Measurements from ENCODE around the gene CCNB3.
A peak's percentile ranks its signal among the peaks of the same experiment; 100 is the strongest.
"Not testable (repeated sequence)": the region's sequence is repeated elsewhere in the genome, so short reads cannot be mapped to it uniquely, and the experiment has no call there.

CCNB3 gene, protein sequence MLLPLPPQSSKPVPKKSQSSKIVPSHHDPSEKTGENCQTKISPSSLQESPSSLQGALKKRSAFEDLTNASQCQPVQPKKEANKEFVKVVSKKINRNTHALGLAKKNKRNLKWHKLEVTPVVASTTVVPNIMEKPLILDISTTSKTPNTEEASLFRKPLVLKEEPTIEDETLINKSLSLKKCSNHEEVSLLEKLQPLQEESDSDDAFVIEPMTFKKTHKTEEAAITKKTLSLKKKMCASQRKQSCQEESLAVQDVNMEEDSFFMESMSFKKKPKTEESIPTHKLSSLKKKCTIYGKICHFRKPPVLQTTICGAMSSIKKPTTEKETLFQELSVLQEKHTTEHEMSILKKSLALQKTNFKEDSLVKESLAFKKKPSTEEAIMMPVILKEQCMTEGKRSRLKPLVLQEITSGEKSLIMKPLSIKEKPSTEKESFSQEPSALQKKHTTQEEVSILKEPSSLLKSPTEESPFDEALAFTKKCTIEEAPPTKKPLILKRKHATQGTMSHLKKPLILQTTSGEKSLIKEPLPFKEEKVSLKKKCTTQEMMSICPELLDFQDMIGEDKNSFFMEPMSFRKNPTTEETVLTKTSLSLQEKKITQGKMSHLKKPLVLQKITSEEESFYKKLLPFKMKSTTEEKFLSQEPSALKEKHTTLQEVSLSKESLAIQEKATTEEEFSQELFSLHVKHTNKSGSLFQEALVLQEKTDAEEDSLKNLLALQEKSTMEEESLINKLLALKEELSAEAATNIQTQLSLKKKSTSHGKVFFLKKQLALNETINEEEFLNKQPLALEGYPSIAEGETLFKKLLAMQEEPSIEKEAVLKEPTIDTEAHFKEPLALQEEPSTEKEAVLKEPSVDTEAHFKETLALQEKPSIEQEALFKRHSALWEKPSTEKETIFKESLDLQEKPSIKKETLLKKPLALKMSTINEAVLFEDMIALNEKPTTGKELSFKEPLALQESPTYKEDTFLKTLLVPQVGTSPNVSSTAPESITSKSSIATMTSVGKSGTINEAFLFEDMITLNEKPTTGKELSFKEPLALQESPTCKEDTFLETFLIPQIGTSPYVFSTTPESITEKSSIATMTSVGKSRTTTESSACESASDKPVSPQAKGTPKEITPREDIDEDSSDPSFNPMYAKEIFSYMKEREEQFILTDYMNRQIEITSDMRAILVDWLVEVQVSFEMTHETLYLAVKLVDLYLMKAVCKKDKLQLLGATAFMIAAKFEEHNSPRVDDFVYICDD (N-terminal part only)

DNA sequence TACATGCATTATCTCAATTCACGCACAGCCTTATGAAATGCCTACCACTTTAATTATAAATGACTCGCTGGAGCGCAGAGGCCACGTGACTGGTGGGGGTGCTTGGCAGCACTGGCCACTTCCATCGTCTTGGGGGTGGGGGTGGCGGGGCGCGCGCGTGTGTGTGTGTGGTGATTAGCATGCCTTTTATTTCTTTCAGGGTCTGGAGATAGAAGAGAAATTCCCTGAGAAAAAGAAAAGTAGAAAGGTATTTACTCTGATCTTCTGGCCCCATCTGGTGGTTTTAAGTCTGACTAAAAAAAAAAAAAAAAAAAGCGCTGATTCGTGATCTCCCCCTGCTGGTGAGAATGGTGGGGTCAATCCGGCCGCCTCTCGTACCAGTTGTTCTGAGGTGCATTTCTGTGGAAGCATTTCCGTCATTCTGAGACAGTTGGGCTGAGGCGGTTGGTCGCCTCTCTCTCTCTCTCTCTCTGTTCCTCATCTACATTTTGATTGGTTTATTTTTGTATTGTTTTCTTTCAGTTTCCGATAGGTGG, at the start of gene CCNB3:
CCNB3 (plus strand) TSS at position 402 of the 536 bp plus-strand sequence. CDS start 80,399 bp downstream, outside the sequence.
- DNase-seq: peak; percentile 37

DNA sequence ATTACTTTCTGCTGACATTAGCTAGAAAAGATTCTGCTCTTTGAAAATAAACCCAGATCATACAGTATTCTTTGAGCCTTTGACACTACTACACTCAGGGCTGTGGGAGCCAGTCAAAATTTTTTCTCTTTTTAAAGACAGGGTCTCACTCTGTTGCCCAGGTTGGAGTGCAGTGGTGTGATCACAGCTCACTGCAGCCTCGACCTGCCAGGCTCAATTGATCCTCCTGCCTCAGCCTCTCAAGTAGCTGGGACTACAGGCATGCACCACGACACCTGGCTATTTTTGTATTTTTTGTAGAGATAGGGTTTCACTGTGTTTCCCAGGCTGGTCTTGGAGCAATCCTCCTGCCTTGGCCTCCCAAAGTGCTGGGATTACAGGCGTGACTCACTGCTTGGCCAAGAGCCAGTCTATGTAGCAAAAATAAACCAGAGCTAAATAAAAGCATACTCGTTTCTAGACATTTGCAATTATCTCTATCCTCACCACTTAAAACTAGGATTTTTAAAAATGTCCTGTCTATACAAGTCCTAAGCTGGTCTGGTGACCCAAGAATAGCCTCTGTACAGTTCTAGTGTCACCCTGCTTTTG, 46.9 kb upstream of the CCNB3 start:
- DNase-seq: no peak

DNA sequence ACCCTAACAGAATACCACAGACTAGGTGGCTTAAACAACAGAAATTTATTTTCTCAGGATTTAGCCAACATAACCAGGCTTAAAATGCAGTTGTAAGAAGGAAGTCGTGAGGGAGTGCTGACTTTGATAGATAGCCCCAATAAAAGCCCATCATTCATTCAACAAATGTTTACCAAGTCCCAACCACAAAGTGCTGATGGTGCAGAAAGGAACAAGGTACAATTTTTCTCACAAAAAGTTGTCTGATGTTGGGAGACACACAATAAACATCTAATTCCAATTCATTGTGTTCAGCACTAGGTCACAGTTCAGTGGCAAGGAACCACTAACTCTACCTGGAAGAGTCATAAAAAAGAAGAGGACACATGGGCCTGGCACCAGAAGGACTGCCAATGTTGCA, 46.0 kb upstream of the CCNB3 start:
- no peak for DNase-seq

DNA sequence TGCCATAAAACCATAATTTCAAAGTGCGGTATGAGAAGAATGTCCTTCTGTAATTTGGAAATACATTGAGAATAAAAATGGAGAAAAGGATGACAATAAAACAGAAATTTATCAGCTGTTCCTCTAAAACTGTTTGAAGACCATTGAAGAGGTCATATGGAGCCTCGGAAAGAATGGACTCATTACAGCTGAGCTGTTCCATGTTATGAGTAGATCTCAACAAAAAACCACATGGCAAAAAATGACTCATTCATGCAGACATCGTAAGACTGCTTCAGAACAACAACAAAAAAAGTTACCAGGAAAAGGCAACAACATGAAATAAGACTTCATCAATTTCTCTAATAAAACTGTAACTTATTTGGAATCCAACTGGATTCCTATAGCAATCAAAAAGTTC, 43.4 kb upstream of the CCNB3 start:
- no peak for DNase-seq

DNA sequence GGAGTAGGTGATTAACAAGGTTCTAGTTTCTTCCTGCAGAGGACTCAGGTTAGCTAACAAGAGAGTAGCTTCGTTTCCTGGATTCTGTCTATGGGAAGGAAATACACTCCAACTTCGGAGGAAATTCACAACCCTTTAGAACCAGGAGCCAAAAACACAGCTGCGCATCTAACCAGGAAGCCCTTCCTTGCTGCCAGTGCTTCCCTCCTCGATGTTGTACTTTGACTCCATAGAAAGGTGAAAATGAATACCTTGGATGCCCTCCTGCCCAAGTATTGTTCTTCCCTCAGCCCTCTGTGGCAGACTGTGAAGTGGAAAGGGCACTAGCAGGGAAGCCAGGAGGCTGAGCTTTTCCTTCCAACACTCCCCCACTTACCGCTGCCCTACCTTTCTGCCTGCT, 38.8 kb upstream of the CCNB3 start:
- no peak for DNase-seq

DNA sequence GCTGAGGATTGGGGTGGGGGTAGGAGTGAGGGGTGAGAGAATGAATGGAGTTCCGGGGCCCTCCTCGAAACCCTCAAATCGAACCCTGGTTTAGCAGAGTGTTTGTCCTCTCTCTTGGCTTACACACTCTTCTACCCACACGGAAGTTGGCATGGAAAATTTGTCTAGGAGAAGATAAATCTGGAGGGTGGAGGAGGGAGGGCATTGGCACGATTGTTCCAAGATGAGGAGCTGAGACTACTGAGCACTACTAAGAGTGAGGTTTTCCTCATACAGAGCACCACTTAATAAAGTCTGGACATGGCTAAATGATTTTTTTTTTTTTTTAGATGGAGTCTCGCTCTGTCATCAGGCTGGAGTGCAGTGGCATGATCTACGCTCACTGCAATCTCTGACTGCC, 37.2 kb upstream of the CCNB3 start:
- no peak for DNase-seq

DNA sequence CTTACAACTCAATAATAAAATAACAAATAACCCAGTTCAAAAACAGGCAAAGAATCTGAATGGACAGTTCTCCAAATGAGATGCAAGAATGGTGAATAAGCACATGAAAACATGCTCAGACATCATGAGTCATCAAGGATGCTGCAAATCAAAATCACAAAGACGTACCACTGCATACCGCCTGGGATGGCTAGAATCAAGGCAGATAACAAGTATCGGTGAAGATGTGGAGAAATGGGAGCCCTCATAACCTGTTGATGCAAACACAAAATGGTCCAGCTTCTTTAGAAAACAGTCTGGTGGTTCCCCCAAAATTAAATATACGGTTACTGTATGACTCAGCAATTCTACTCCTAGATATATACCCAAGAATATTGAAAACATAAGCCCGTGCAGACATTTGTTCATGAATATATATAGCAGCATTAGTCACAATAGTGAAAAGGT, 36.3 kb upstream of the CCNB3 start:
- no peak for DNase-seq

DNA sequence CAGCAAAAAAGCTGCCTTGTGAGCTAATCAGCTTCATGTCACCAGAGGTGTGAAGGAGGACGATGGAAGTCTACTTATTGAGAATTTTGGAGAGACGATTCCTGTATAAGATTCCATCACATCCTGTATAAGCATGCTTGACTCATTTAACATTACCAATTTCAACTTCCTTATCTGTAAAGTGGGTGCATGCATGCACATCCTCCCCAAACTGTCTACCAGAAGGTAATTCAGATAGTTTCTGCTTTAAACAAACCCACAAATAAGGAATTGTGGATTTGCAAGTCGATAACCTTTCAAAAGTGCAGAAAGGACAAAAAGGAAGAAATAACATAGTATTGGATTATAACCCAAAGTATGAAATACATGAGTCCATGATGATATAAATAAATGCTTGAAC, 34.8 kb upstream of the CCNB3 start:
- no peak for DNase-seq

DNA sequence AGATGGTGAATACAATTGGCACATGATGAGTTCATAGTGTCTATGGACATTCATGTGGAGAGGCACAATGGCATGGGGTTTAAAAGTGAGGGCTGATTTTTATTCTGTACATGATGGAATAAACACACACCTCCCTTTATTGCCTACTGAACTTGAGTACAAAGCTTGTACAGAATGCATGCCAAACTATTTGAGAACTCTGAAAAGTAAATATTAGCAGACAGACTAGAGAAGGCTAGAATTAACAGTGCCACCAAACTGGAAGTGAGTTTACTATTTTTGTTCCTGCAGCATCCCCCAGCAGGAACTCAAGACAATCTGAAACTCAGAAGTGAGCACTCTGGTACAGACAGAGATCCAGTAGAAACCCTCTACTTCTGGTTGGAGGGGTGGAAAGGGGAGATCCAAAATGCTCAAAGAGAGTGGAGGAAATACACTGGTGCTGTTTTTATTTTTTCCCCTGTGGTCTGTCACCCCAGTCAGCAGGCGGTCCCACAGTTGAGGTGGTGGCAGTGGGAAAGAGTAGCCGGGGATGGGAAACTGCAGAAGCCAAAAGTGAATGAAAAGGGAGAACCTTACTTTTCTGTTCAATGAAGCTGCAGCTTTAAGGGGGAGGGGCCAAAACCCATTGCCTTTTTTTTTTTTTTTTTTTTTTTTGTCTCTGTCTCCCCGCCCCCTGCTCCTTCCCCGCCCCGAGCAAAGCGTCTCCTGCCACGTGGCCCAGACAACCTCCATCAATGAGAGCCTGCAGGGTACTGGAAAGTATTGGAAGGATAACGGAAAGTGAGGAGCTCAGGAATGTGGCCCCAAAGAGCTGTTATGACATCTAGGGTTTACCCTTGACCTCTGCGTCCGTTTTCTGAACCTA, 24.3 kb upstream of the CCNB3 start:
- DNase-seq: no peak

DNA sequence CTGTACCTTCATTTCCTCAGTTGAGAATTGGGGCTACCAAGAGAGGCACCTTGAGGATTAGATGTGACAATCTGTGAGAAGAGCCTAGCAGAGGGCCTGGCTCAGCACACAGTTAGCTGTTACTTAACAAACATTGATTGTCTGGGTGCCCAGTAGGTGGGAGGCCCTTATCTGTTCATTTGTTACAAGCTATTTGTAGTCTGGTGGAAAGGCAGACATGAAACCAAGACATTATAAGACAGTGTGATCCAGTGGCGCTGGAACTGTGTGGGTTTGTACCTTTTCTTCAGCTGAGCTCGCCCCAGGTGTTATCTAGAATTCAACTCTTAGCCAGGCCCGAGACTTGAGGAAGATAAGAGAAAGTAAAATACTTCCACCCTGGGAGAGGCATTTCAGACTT, 20.7 kb upstream of the CCNB3 start:
- no peak for DNase-seq

DNA sequence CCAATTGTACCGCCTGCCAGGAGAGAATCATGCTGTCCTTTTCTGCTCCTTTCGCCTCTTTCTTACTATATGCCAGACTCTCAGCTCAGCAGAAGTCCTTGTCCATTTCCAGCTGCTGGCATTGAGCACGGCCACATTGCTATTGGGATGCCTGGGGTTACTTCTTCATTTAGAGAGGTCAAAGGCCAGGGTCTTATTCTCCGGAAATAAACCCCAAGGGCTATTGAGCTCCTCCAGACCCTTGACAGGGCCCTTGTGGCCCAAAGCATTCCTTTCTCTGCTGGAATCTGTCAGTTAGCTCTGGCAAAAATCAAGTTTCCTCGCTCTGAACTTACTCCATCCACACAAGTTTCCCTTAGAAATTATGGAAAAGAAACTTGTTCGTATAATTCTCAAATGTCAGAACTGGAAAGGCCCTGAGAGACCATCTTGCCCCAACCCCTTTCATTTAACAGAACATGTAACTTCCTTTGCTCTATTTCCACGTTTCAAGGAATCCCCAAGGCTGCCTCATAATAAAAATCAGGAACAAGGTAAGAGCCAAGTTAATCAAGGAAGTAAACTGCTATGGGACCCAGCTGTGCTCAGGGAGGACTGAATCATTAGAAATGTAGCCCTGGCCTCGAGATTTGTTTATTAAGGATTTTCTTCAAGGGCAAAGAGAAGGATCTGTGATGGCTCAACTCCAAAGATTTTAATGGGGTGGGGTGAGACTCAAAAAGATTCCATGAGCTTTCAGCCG, 15.5 kb upstream of the CCNB3 start:
- no peak for DNase-seq

DNA sequence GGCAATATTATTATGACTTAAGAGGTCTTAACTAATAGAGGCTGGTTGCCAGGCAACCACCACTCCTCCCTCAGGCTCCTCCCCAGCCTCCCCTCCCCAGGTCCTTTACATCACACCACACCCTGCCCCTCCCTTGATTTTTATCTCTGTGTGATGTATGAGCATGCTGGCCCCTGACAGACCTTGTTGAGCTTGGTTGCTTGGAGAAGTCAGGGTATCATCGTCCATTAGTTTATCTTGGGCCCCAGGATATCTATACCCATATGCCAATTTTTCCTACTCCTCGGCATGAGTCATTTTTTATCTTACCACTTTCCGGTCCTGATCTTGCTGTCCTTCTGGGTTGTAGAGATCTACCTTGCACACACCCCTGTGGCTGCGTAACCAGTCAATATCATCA, 6.2 kb upstream of the CCNB3 start:
- DNase-seq: no peak

DNA sequence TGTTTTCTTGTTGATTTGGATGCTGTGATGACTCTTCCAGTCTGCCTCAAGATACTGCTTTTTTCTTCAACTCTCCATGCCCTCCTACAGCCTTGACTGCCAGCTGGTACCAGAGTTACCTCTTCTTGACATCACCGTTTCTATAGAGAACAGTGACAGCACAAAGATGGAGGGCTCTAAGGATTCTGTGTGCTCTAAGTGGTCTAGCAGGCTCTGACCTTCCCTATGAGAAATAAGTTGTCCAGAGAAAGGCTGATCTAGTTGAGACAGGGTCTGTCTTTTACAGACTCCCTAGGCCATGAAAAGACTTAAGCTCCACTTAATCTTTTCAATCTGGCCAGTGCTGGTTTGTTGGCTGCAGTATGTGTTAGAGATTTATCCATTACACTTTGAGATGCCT, 3.7 kb upstream of the CCNB3 start, which contains the start of gene AKAP4:
AKAP4 (minus strand) TSS at position 101 of the 400 bp plus-strand sequence. CDS start 118 bp downstream, outside the sequence.
- no peak for DNase-seq

DNA sequence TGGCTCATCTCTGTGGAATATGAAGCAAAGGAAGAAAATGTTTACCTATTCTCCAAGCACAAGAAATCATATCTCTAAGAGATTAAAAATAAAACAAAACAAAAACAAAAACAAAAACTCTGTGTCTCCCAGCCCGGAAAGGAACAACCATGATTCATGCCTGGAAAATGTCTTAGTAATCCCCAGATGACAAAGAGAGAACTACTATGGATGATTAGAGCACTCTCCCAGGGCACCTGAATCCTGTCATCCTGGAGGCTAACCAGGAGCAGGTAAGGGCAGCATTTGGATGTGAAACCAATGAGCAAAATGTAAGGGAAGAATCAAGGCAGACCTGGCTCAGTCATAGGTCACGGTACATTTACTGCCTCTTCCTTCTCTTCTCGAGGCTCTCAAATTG, 2.0 kb upstream of the CCNB3 start:
- DNase-seq: no peak

DNA sequence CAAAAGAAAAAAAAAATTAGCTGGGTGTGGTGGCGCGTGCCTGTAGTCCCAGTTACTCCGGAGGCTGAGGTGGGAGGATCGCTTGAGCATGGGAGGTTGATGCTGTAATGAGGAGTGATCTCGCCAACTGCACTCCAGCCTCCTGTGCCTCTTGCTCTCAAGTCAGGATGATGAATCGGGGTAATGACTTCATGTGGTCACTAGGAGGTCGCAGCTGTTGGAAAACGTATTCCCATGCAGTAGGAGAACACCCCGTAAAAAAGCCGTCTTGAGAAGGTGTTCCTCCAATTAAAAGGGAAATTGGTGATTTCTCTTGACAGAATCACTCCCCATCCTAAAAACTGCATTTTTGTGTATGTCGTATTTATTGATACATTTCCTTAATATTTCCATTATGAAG, 2.2 kb downstream of the CCNB3 start:
- DNase-seq: no peak

DNA sequence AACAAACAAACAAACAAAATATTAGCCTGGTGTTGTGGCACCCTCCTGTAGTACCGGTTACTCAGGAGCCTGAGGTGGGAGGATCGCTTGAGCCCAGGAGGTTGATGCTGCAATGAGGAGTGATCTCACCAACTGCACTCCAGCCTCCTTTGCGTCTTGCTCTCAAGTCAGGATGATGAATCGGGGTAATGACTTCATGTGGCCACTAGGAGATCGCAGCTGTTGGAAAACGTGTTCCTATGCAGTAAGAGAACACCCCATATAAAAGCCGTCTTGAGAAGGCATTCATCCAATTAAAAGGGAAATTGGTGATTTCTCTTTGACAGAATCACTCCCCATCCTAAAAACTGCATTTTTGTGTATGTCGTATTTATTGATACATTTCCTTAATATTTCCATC, 6.9 kb downstream of the CCNB3 start:
- DNase-seq: peak; percentile 0

DNA sequence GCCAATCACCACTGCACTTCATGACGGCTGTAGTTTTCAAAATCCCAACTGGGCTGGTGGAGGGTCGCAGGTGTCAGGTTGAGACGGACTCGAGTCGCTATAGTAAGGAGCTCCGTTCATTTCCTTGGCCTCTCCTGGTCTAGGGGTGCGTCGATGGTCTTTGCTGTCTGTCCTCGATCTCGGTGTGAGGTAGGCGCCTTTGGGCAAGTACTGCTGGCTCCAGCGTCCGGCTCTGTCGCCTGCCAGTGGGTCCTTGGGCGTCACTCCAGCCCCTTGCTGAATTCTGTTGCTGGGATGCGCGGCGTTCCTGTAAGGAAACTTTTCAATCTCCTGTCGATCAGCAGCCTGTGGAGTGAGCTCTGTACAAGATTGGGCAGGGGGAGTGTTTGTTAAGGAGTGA, 76.7 kb downstream of the CCNB3 start:
- no peak for DNase-seq

DNA sequence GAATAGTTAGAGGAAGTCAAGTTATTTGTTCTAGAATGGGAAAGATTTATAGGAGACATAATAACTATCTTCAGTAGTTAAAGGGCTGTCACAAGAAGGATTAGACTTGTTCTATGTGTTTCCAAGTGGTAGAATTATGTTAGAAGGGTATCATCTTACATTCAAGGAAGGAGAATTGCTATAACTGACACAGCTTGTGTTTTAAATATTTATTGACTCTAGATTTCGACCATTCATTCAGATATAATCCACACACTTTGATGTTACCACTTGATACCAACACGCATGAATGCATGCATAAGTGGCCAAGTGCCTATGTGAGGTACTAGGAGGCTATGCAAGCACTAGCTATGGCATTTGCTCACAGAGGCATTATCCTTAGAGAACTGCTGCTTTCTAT, 122.7 kb downstream of the CCNB3 start:
- no peak for DNase-seq

DNA sequence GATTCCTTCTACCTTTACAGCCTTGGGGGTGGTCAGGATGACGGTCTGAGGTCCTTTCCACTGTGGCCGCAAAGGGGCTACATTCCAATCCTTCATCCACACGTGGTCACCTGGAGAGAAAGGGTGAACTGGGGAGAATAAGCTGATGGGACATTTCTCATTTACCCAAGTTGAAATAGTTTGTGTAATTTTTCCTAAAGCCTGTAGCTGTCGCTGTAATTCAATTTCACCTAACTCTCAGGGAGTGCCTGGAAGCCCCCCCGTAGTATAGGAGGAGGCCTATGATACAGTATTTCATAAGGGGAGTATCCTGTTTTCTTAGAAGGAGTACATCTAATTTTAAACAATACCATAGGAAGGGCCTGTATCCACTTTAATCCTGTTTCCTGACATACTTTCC, 128.1 kb downstream of the CCNB3 start:
- not testable (repeated sequence) for DNase-seq

DNA sequence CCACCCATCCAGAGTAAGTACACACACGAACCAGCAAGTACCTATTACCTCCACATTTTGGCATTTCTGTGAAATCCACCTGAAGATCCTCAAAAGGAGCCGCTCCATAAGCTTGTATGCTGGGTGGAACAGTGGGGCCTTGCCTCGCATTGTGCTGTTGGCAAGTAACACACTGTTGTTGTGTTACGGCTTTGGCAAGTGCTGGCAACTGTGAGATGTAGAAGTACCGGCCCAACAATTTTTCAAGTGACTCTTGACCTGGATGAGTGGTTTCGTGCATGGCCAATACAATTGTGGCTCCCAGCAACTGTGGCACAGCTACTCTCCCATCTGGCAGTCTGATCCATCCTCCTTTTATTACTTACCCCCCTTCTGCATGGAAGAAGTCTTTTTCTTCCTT, 128.7 kb downstream of the CCNB3 start:
- DNase-seq: no peak

DNA sequence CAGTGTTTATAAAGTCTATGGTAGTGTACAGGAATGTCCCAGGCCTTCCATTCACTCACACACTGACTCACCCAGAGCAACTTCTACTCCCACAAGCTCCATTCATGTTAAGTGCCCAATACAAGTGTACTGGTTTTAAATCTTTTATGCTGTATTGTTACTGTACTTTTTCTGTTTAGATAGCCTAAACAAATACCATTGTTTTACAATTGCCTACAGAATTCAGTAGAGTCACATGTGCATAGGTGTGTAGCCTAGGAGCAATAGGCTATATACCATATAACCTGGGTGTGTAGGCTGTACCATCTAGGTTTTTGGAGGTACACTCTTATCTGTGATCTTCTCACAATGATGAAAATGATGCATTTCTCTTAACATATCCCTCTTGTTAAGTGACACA, 139.4 kb downstream of the CCNB3 start:
- DNase-seq: no peak
